ENCODE data around the gene FSD1L.

Gene FSD1L

DNA sequence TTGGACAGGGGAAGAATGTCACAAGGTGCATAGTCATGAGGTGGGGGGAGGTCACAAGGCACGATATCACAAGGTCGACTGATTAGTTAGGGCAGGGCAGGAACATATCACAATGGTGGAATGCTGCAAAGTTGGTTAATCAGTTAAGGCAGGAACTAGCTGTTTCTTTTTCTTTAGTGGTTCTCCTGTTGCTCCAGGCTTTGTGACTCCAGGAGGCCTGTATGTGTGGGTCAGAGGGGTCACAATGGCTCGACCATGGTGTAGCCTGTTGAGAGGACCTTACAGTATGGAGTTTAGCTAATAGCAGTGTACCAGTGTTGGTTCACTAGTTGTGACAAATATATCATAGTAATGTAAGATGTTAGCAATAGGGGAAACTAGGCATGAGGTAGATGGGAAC lies 12.4 kb upstream of the FSD1L start:
- no peak overlapping the region for H3K4me3 ChIP-seq (replicated peaks; ENCODE audit: low read depth, low read length)
- TF ChIP-seq, protein P1, sequence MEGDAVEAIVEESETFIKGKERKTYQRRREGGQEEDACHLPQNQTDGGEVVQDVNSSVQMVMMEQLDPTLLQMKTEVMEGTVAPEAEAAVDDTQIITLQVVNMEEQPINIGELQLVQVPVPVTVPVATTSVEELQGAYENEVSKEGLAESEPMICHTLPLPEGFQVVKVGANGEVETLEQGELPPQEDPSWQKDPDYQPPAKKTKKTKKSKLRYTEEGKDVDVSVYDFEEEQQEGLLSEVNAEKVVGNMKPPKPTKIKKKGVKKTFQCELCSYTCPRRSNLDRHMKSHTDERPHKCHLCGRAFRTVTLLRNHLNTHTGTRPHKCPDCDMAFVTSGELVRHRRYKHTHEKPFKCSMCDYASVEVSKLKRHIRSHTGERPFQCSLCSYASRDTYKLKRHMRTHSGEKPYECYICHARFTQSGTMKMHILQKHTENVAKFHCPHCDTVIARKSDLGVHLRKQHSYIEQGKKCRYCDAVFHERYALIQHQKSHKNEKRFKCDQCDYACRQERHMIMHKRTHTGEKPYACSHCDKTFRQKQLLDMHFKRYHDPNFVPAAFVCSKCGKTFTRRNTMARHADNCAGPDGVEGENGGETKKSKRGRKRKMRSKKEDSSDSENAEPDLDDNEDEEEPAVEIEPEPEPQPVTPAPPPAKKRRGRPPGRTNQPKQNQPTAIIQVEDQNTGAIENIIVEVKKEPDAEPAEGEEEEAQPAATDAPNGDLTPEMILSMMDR (IDR thresholded peaks at IDR 0.05; ENCODE audit: low read depth, low read length, missing control alignments): no peak
- DNase-seq (ENCODE audit: extremely low read depth, low read depth): no peak

DNA sequence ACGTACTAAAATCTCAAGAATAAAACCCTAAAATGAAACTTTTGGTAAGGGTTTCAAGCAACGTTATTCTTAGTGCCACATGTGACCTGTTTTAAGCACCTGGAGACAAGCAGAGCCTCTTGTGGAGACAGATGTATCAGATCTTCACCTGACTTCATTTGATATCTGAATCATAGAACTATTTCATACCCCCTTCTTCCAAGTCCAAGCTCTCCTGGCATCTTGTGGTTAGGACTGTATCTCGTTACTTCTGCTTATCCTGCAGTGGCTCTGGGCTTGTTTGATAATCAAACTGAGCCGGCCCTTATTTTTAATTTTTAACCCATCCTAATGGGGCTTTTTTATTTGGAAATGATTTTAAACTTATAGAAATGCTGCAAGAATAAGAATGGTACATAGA lies 11.1 kb upstream of the FSD1L start:
- TF ChIP-seq, protein P1 (IDR thresholded peaks at IDR 0.05; ENCODE audit: low read depth, low read length, missing control alignments): no peak
- no peak for DNase-seq (ENCODE audit: extremely low read depth, low read depth)
- no peak overlapping the region for H3K4me3 ChIP-seq (replicated peaks; ENCODE audit: low read depth, low read length)

DNA sequence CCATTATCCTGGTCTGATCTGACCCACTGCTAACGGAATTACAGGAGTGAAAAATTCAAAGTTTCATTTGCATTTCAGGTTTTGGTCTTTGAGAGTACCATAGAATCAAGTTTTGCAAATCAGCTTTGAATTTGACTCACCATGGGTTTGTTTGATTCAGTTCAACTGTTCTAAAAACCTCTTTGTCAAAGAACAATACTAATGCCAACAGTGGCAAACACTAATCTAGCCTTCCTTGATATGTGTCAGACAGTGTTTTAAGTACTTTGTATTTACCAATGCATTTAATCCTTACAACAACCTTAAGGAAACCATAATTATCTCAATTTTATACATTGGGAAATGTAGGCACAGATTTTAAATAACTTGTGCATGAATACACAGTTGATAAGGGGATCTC lies 10.1 kb upstream of the FSD1L start:
- no peak overlapping the region for H3K4me3 ChIP-seq (replicated peaks; ENCODE audit: low read depth, low read length)
- TF ChIP-seq, protein P1 (IDR thresholded peaks at IDR 0.05; ENCODE audit: low read depth, low read length, missing control alignments): no peak
- no peak for DNase-seq (ENCODE audit: extremely low read depth, low read depth)

DNA sequence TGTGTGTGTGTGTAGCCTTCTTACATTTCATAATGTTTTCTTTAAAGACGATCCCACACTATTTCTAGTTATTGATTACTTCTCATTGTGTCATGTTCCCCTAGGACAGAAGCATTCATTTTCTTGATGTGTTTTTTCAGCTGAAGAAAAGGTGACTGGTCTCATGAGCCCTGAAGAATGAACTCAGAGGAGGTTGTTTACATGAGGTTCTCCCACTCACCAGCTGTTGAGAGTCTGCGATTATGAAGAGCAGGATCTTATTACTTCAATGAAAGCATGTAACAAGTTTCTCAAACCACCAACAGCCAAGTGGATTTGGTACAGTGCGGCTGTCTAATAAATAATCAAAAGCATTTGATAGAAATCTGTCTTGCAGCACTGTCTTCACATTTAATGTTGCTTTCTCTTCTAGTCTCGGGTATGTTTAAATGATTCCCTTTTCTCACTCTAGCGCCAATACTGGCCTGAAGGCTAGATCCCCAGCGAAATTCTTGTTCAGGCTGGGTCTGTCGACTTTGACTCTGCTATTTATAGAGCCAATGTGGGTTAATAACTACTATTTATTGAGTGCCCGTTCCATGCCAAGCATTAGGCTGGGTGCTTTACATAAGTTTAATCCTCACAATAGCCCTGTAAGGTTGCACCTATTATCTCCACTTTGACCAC lies 9.6 kb upstream of the FSD1L start:
- TF ChIP-seq, protein P1 (IDR thresholded peaks at IDR 0.05; ENCODE audit: low read depth, low read length, missing control alignments): no peak
- no peak overlapping the region for H3K4me3 ChIP-seq (replicated peaks; ENCODE audit: low read depth, low read length)
- DNase-seq (ENCODE audit: extremely low read depth, low read depth): no peak

DNA sequence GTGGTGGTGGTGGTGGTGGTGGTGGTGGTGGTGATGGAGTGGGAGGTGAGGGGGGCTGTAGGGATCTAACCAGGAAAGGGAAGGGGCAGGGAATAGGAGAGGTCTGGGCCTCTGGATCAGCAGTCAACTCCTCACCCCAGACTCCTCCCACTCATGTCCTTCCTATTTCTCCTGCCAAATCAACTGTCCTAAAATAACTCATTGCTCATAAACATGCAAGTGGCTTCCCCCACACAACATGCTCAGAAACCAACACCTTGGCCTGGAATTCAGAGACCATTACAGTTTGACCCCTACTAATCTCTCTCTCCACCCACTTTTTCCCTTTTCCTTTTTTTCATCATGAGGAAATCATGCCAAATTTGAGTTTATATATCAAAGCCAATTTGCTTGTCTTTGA lies 8.4 kb upstream of the FSD1L start:
- no peak for DNase-seq (ENCODE audit: extremely low read depth, low read depth)
- TF ChIP-seq, protein P1 (IDR thresholded peaks at IDR 0.05; ENCODE audit: low read depth, low read length, missing control alignments): no peak
- H3K4me3 ChIP-seq (replicated peaks; ENCODE audit: low read depth, low read length): no peak overlapping the region

DNA sequence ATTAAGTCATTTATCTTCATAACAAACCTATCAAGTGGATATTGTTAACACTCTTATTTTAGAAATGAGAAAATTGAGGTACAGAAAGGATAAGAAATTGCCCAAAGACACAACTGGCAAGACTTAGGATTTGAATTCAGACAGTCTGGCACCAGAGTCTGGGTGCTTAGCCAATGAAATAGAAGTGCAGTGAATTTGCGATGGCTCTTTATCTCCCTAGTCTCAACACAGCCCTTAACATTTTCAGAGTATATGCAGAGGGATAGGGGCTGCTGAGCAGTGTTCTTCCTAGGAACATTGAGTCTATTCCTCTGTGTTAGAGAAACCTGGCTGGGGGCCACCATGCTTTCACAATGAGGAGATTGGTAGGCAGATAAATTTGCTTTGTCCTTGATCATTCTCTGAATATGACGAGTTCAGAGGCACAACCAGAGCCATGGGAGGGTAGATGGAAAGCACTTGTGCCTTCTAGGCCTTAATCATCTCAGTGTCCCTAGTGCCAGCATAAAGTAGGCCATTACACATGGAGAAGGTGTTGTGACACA lies 6.1 kb upstream of the FSD1L start:
- H3K4me3 ChIP-seq (replicated peaks; ENCODE audit: low read depth, low read length): no peak overlapping the region
- TF ChIP-seq, protein P1 (IDR thresholded peaks at IDR 0.05; ENCODE audit: low read depth, low read length, missing control alignments): no peak
- no peak for DNase-seq (ENCODE audit: extremely low read depth, low read depth)

DNA sequence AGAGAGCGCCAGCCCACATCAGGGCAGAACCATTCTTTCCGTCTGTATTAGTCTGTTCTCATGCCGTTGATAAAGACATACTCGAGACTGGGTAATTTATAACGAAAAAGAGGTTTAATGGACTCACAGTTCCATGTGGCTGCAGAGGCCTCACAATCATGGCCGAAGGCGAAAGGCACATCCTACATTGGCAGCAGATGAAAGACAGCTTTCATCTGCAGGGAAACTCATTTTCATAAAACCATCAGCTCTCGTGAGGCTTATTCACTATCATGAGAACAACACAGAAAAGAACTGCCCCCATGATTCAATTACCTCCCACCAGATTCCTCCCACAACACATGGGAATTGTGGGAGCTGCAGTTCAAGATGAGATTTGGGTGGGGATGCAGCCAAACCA lies 4.7 kb upstream of the FSD1L start:
- no peak overlapping the region for H3K4me3 ChIP-seq (replicated peaks; ENCODE audit: low read depth, low read length)
- TF ChIP-seq, protein P1 (IDR thresholded peaks at IDR 0.05; ENCODE audit: low read depth, low read length, missing control alignments): no peak
- no peak for DNase-seq (ENCODE audit: extremely low read depth, low read depth)
